Adipocyte (in vitro differentiated cells): ENCODE measurements around the gene ADAMTS17.
A peak's percentile ranks its signal among the peaks of the same experiment; 100 is the strongest.

Experiments used
- DNase-seq: peaks from one replicate; pipeline ENCODE4 v3.0.0-alpha.2; 2015; ENCODE audit warnings: low read depth
- H3K27me3 ChIP-seq: replicated peaks from 2 replicates; pipeline ENCODE4 v1.7.0; 2013; ENCODE audit warnings: mild to moderate bottlenecking, low read length, moderate library complexity; ENCODE audit not compliant: control insufficient read depth, insufficient read depth
- H3K36me3 ChIP-seq: 2 replicates; pipeline ENCODE4 v1.7.0; 2013; ENCODE audit warnings: low read length, mild to moderate bottlenecking, moderate library complexity; ENCODE audit not compliant: control insufficient read depth, insufficient read depth, severe bottlenecking
- H3K4me1 ChIP-seq: 2 replicates; pipeline ENCODE4 v1.7.0; 2013; ENCODE audit warnings: mild to moderate bottlenecking, low read length, moderate library complexity; ENCODE audit not compliant: control insufficient read depth, insufficient read depth
- H3K4me3 ChIP-seq: 2 replicates; pipeline ENCODE4 v1.7.0; 2013; ENCODE audit warnings: mild to moderate bottlenecking, low read length, moderate library complexity
- H3K9ac ChIP-seq: 2 replicates; pipeline ENCODE4 v1.7.0; 2013; ENCODE audit warnings: mild to moderate bottlenecking, low read length, moderate library complexity
- H3K9me3 ChIP-seq: 2 replicates; pipeline ENCODE4 v1.7.0; 2013; ENCODE audit warnings: mild to moderate bottlenecking, low read length, moderate library complexity; ENCODE audit not compliant: control insufficient read depth

Gene ADAMTS17

GRCh38 chr15:100308608-100309007 is 33.2 kb downstream of the ADAMTS17 start:
- Histone ChIP-seq H3K36me3 (no peaks in the 10 kb centered on the region), H3K9ac (no peak overlapping the region), H3K27me3 (peaks cover 36% of the 10 kb centered on the region), H3K4me1 (peaks cover 5% of the 10 kb centered on the region), H3K9me3 (peaks cover 7% of the 10 kb centered on the region), H3K4me3 (peak overlapping the region; percentile 12)
- no peak for DNase-seq

- no peak for DNase-seq
- Histone ChIP-seq H3K4me3 (peak overlapping the region; percentile 12), H3K36me3 (no peaks in the 10 kb centered on the region), H3K9ac (no peak overlapping the region), H3K27me3 (peaks cover 36% of the 10 kb centered on the region), H3K9me3 (peaks cover 7% of the 10 kb centered on the region), H3K4me1 (peaks cover 5% of the 10 kb centered on the region)
Measured at GRCh38 chr15:100308213-100308600, 33.6 kb downstream of the ADAMTS17 start.

DNA sequence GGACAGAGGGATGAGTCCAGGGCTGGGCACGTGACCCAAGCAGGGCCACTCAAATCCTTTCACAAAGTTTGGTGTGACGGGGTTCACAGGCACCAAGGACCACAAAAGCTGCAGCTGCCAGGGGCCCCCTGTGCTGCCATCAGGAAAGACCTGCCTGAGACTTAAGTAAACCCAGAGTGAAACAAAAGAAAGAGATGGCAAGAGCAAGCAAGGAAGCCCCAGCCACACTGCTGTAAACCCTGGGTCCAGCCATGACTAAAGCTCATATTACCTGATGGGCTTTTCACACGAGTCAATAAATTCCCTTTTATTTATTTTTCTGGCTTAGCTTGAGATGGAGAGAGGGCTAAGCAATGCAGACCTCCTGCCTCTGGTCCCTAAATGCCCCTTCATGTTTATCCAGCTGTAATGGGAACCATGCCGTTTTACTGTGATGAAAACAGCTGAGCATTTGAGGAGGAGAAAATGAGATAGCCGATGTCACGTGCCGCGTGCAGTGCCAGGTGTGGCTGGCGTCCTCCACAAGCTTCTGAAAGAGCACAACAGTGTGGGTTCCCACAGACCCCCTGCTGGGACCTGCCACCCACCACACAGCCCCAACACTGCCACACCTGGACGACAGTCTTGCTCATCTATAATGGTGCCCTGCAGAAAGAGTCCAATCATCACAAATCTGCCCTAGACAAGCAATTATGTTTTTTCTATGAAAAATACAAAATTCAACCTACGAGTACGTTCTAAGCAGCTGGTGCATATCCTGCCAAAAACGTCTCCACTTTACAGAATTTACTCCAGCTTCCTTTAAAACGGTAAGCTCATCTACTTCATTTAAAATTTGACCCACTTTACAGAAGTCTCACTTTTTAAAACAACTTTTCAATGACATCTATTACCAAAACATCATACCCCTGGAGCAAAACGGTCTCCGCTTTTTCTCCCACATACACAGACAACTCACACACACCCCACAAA is 34.2 kb downstream of the ADAMTS17 start:
- Histone ChIP-seq H3K4me1 (peaks cover 5% of the 10 kb centered on the region), H3K9me3 (peaks cover 7% of the 10 kb centered on the region), H3K36me3 (no peaks in the 10 kb centered on the region), H3K9ac (no peak overlapping the region), H3K4me3 (no peak overlapping the region), H3K27me3 (peaks cover 35% of the 10 kb centered on the region)
- DNase-seq, result no peak

- Histone ChIP-seq H3K4me1 (peaks cover 5% of the 10 kb centered on the region), H3K4me3 (no peak overlapping the region), H3K36me3 (no peaks in the 10 kb centered on the region), H3K9ac (no peak overlapping the region), H3K9me3 (no peaks in the 10 kb centered on the region), H3K27me3 (peaks cover 25% of the 10 kb centered on the region)
- no peak for DNase-seq
Measured at GRCh38 chr15:100306098-100306497, 35.7 kb downstream of the ADAMTS17 start.

GRCh38 chr15:100301910-100302431 is 39.8 kb downstream of the ADAMTS17 start:
- H3K4me1 ChIP-seq, result no peaks in the 10 kb centered on the region
- no peak for DNase-seq
- H3K9me3 ChIP-seq, result peaks cover 15% of the 10 kb centered on the region
- no peak overlapping the region for H3K9ac ChIP-seq
- H3K36me3 ChIP-seq, result no peaks in the 10 kb centered on the region
- no peak overlapping the region for H3K4me3 ChIP-seq
- H3K27me3 ChIP-seq, result no peaks in the 10 kb centered on the region

DNA sequence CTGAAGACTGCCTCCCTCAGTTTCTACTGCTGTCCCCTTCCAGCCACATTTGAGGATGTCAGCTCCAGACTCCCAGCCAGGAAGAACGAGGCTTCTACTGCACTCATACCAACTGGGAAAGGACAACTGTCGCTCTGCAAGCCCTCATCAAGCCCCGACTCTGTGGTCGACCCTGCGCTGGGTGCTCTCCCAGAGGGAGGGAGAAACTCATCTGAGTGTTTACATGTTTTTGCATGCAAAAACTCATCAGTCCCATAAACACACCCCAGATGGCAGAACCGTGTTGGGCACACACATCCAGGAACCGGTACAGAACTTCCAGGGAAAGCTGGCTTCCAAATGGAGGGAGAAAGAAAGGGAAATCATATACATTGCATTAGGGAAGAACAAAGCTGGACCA is 43.5 kb downstream of the ADAMTS17 start:
- Histone ChIP-seq H3K4me3 (no peak overlapping the region), H3K4me1 (no peaks in the 10 kb centered on the region), H3K9ac (no peak overlapping the region), H3K36me3 (no peaks in the 10 kb centered on the region), H3K27me3 (peaks cover 2% of the 10 kb centered on the region), H3K9me3 (peaks cover 15% of the 10 kb centered on the region)
- DNase-seq, result no peak

DNA sequence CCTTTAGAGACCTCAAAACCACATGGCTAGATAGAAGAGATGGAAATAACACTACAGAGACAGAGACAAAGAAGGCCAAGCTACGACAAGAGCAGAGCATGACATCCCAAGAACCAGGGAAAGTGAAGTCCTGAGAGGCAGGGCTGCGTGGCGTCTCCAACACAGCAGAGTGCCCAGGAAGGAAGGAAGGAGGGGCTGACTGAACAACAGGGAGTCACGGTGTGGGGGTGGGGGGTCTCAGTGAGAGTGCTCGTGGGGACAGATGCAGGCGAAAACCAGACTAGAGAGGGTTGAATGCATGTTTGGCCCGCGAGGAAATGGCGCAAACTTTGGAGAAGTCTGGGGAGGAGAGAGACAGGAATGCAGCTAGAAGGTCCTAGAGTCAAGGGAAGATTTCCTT is 44.0 kb downstream of the ADAMTS17 start:
- Histone ChIP-seq H3K36me3 (no peaks in the 10 kb centered on the region), H3K4me1 (no peaks in the 10 kb centered on the region), H3K9ac (no peak overlapping the region), H3K27me3 (peaks cover 2% of the 10 kb centered on the region), H3K4me3 (no peak overlapping the region), H3K9me3 (peaks cover 15% of the 10 kb centered on the region)
- DNase-seq, result no peak

GRCh38 chr15:100295939-100296565 is 45.7 kb downstream of the ADAMTS17 start:
- DNase-seq, result no peak
- Histone ChIP-seq H3K4me1 (no peaks in the 10 kb centered on the region), H3K36me3 (no peaks in the 10 kb centered on the region), H3K9me3 (peaks cover 15% of the 10 kb centered on the region), H3K9ac (no peak overlapping the region), H3K4me3 (no peak overlapping the region), H3K27me3 (peaks cover 2% of the 10 kb centered on the region)

- Histone ChIP-seq H3K36me3 (no peaks in the 10 kb centered on the region), H3K9me3 (peaks cover 10% of the 10 kb centered on the region), H3K27me3 (peaks cover 2% of the 10 kb centered on the region), H3K4me3 (no peak overlapping the region), H3K4me1 (no peaks in the 10 kb centered on the region), H3K9ac (no peak overlapping the region)
- DNase-seq, result no peak
Measured at GRCh38 chr15:100292010-100292409, 49.8 kb downstream of the ADAMTS17 start.

GRCh38 chr15:100291106-100291505 is 50.7 kb downstream of the ADAMTS17 start:
- Histone ChIP-seq H3K4me3 (no peak overlapping the region), H3K4me1 (no peaks in the 10 kb centered on the region), H3K27me3 (peaks cover 2% of the 10 kb centered on the region), H3K9ac (no peak overlapping the region), H3K36me3 (no peaks in the 10 kb centered on the region), H3K9me3 (peaks cover 10% of the 10 kb centered on the region)
- DNase-seq, result no peak

GRCh38 chr15:100285641-100286295 is 56.0 kb downstream of the ADAMTS17 start:
- Histone ChIP-seq H3K36me3 (no peaks in the 10 kb centered on the region), H3K9me3 (peaks cover 10% of the 10 kb centered on the region), H3K27me3 (no peaks in the 10 kb centered on the region), H3K4me1 (no peaks in the 10 kb centered on the region), H3K9ac (no peak overlapping the region), H3K4me3 (no peak overlapping the region)
- DNase-seq, result no peak
